Heart left ventricle (tissue), 16 donors: ENCODE measurements around the gene DSCAML1. TPM values are rescaled to one million over a fixed set of nuclear protein-coding genes. Genes with fewer than 3 reads are reported as not detected.

Experiments
- ATAC-seq, 4 donors: fragments of 200-7000 bp; cut with Tn5 transposase; one replicate each; pipeline ENCODE4 v1.9.1; 2020 to 2022; ENCODE audit warnings: moderate library complexity in 4 of 4, mild to moderate bottlenecking in 3 of 4, moderate number of reproducible peaks in 1 of 4
- DNase-seq, 5 donors: peaks; one replicate each; pipeline ENCODE4 v3.0.0-alpha.2; 2020
- H3K27ac ChIP-seq, 12 donors: fragments of 200-600 bp; sonication (generic) in 4 of 12; one replicate each; pipeline versions ENCODE4 v1.5.0 to v1.8.0; 2016 to 2022; ENCODE audit warnings: mild to moderate bottlenecking in 2 of 12
- H3K27me3 ChIP-seq, 9 donors: fragments of 200-600 bp; sonication (generic) in 2 of 9; one replicate each; pipeline versions ENCODE4 v1.5.1 to v1.8.0; 2016 to 2022; ENCODE audit warnings: mild to moderate bottlenecking in 3 of 9
- H3K36me3 ChIP-seq, 9 donors: fragments of 200-600 bp; sonication (generic) in 2 of 9; one replicate each; pipeline versions ENCODE4 v1.5.0 to v1.8.0; 2018 to 2022; ENCODE audit warnings: mild to moderate bottlenecking in 2 of 9
- H3K4me1 ChIP-seq, 12 donors: fragments of 200-600 bp; sonication (generic) in 4 of 12; one replicate each; pipeline versions ENCODE4 v1.5.0 to v1.8.0; 2016 to 2022; ENCODE audit warnings: mild to moderate bottlenecking in 3 of 12
- H3K4me3 ChIP-seq, 12 donors: fragments of 200-600 bp; sonication (generic) in 4 of 12; one replicate each; pipeline versions ENCODE4 v1.5.0 to v1.8.0; 2017 to 2022; ENCODE audit warnings: mild to moderate bottlenecking in 9 of 12, moderate library complexity in 4 of 12
- H3K9me3 ChIP-seq, 12 donors: fragments of 200-600 bp; sonication (generic) in 4 of 12; one replicate each; pipeline versions ENCODE4 v1.5.0 to v1.8.0; 2016 to 2022; ENCODE audit warnings: mild to moderate bottlenecking in 1 of 12
- POLR2A ChIP-seq, 2 donors: fragments of 450-650 bp; IDR thresholded peaks; one replicate each; pipeline ENCODE4 v1.6.1; 2017; ENCODE audit warnings: antibody characterized with exemption in 2 of 2, mild to moderate bottlenecking in 2 of 2, moderate library complexity in 2 of 2
- WGBS, 4 donors: extraction: QIAGEN DNeasy Blood & Tissue Kit in 2 of 4; methylation state at CpG; one replicate each; pipeline versions ENCODE4 v1.1.5 to v1.1.7; 2013 to 2018; 5-methylcytosine and 5-hydroxymethylcytosine counted together
- intact Hi-C, 10 donors: fragments of 100-400 bp; cut with DNase I; formaldehyde crosslinking; loops; one replicate each; pipeline versions ENCODE4 v1.11.1 to v1.14.2; 2022
- polyA plus RNA-seq, 2 donors: library from polyadenylated mRNA; stranded (reverse); fragments of 200-250 nt; gene quantifications; one replicate each; pipeline ENCODE4 v1.2.3, GENCODE V29; 2013
- total RNA-seq, 9 donors: library from RNA; depleted of rRNA in 2 of 9; stranded (reverse); fragments of >200 nt in 2 of 9; fragmentation: NEBNext Ultra II Directional in 3 of 9; extraction: Animal tissue kit (Norgen Biotek cat#: 25700) in 3 of 9; gene quantifications; one replicate each; pipeline versions ENCODE4 v1.1.0 to v1.2.4, GENCODE V29; 2016 to 2023
- TF ChIP-seq, protein P1 (sequence below), 12 donors: fragments of 200-600 bp; sonication (generic) in 4 of 12; IDR thresholded peaks; one replicate each; pipeline versions ENCODE4 v1.5.0 to v1.8.0; 2018 to 2022; ENCODE audit warnings: antibody characterized with exemption in 12 of 12, mild to moderate bottlenecking in 5 of 12
- donor health status: ischemic (EF 13 %, LVEDD 7.1; RV severe dilation, severe dysfunction).
- donor health status: healthy with polysubstance abuse.
- donor health status: DM: no; HTN: yes; CAD: no.
- donor health status: DM: no; HTN: no; CAD: no.
- donor health status: ischemic (EF 25% LVEDD 6.9; RV normal size, moderate dysfunction).
- donor health status: ischemic (EF 25% LVEDD 5.7; RV mildly dilated, moderate dysfunction).
- donor health status: healthy.
- donor health status: DM: yes; HTN: yes; CAD: no.
- donor health status: ischemic (EF 35%, LVEDD 5.7; RV mildly dilated, moderate dysfunction).
- donor health status: nonischemic (EF 11% LVEDD 7.7; RV severe dilation, severe dysfunction).
- donor health status: DM: yes; HTN: yes; CAD: no.
- donor health status: PGD.
- donor health status: ischemic (EF 29% LVEDD 5.4; RV normal size, mild dysfunction).
- donor health status: nonischemic (EF 23%, LVEDD 6.1; RV moderate dilation, normal function).

The DSCAML1 gene
- total and polyA plus RNA-seq, 11 donors = 0.05 to 1.7 (median 0.76) TPM

GRCh38 chr11:117633976-117634755 lies 162.8 kb downstream of the DSCAML1 start:
- TF ChIP-seq, protein P1, sequence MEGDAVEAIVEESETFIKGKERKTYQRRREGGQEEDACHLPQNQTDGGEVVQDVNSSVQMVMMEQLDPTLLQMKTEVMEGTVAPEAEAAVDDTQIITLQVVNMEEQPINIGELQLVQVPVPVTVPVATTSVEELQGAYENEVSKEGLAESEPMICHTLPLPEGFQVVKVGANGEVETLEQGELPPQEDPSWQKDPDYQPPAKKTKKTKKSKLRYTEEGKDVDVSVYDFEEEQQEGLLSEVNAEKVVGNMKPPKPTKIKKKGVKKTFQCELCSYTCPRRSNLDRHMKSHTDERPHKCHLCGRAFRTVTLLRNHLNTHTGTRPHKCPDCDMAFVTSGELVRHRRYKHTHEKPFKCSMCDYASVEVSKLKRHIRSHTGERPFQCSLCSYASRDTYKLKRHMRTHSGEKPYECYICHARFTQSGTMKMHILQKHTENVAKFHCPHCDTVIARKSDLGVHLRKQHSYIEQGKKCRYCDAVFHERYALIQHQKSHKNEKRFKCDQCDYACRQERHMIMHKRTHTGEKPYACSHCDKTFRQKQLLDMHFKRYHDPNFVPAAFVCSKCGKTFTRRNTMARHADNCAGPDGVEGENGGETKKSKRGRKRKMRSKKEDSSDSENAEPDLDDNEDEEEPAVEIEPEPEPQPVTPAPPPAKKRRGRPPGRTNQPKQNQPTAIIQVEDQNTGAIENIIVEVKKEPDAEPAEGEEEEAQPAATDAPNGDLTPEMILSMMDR (IDR thresholded peaks at IDR 0.05) = no peak
- Histone ChIP-seq H3K27me3 (no peaks in the 10 kb centered on the region), H3K4me1 (peaks cover 0 to 13% (median 0%) of the 10 kb centered on the region in 12 donors), H3K27ac (no peak overlapping the region), H3K36me3 (no peaks in the 10 kb centered on the region), H3K9me3 (no peaks in the 10 kb centered on the region), H3K4me3 (no peak overlapping the region)
- intact Hi-C loops = no loop called here
- peak in 2 of 4 donors; percentile 8 to 18 for ATAC-seq
- 76 to 85% (median 84%) methylated on average over 12 of the region's 12 CpGs for WGBS, 4 donors
- DNase-seq = no peak

DNA sequence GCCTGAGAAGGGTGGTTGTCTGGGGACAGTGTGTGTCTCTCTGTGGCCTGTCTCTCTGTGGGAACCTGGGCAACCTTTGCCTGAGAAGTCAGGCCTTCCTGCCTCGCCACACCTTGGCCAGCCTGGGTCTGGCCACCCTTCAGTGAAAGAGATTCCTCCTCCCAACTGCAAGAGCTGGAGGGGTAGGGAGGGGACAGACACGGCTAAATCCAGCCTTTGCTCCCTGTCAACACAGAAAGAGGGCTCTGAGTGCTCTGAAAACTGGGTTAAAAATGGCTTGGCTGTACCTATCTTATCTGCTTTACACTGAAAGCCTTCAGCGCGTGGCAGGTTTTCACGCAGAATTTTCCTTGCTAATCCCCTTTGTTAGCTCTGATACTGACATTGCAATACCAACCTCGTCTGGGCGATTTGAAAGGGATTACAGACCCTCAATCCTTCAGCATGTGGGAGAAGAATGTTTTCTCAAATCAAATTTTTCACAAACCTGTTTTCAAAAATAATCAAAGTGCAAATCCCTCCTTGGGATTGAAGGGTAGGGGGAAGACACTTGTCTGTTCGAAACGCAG lies 163.7 kb downstream of the DSCAML1 start:
- Histone ChIP-seq H3K27me3 (no peaks in the 10 kb centered on the region), H3K4me1 (peaks cover 0 to 13% (median 0%) of the 10 kb centered on the region in 12 donors), H3K36me3 (no peaks in the 10 kb centered on the region), H3K27ac (no peak overlapping the region), H3K9me3 (no peaks in the 10 kb centered on the region), H3K4me3 (no peak overlapping the region)
- ATAC-seq = peak in 3 of 4 donors; percentile 34 to 56 (median 35)
- DNase-seq = no peak
- WGBS, 4 donors = 53 to 74% (median 64%) methylated on average over 9 of the region's 9 CpGs
- intact Hi-C loops = no loop called here
- TF ChIP-seq, protein P1 (IDR thresholded peaks at IDR 0.05) = no peak
- TF ChIP-seq POLR2A (IDR thresholded peaks at IDR 0.05) = no peak

DNA sequence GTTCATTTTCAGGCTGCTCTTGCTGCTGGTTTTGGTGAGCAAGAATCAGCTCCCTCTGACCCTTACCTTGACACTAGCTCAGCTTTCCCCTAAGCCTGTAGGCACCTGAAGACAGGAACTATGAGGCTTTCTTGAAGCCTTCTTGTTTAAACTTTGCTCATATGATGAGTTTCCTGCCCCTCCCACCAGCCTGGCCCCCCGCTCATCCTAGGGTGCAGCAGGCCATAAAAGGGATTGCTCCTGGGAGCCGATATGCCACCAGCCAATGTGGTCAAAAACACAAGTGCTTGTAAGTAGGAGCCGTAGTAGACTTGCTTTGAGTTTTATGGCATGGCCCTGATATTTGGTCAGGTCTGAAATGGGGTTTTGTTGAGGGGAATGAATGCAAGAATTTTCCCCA lies 164.7 kb downstream of the DSCAML1 start:
- WGBS, 4 donors = 89 to 93% (median 92%) methylated on average over 3 of the region's 3 CpGs
- H3K36me3 ChIP-seq = no peaks in the 10 kb centered on the region
- ATAC-seq (no peak), DNase-seq (no peak)
- no peaks in the 10 kb centered on the region for H3K9me3 ChIP-seq
- intact Hi-C loops = no loop called here
- H3K27ac ChIP-seq = no peak overlapping the region
- TF ChIP-seq, protein P1 (IDR thresholded peaks at IDR 0.05) = no peak
- TF ChIP-seq POLR2A (IDR thresholded peaks at IDR 0.05) = no peak
- no peaks in the 10 kb centered on the region for H3K27me3 ChIP-seq
- no peak overlapping the region for H3K4me3 ChIP-seq
- H3K4me1 ChIP-seq = peaks cover 0 to 13% (median 0%) of the 10 kb centered on the region in 12 donors

DNA sequence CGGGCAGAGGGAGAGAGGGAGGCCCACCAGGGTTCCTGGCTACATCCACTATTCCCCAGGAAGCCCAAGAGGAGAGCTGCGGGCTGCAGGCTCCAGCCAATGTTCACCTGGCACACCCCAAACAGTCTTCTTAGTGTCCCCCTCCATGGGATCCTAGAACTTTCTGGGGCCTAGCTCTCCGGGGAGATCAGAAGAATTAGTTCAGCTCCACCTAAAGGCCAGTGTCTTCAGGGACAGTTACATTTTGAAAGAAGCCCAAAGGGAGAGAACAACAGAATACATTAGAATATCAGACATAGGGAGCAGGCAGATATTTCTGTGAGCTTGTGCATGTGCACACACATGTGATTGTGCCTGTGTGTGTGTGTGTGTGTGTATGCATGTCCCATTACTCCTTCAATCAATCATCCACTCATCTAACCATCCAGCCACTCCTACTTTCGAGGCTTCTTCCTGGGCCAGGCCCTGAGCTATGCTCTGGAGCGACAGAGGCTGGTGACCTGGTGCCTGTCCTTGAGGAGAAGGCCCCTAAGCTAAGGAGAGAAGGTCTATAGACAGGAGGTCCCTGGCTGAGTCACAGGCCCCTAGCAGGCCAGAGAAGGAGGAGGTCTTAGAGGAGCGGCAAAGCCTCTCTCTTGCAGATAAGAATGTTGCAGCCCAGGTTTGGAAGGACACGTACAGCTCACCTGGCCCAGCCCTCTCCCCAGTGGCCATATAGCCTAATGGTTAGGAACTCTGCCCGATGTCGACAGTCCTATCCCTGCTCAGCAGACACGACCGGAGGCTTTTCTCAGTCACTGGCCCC lies 165.5 kb downstream of the DSCAML1 start:
- DNase-seq = no peak
- no peaks in the 10 kb centered on the region for H3K27me3 ChIP-seq
- H3K27ac ChIP-seq = no peak overlapping the region
- 92 to 96% (median 94%) methylated on average over 11 of the region's 11 CpGs for WGBS, 4 donors
- no peak overlapping the region for H3K4me3 ChIP-seq
- ATAC-seq = no peak
- peaks cover 0 to 13% (median 0%) of the 10 kb centered on the region in 12 donors for H3K4me1 ChIP-seq
- no peaks in the 10 kb centered on the region for H3K36me3 ChIP-seq
- no peaks in the 10 kb centered on the region for H3K9me3 ChIP-seq
- intact Hi-C loops = no loop called here
- no peak for TF ChIP-seq POLR2A (IDR thresholded peaks at IDR 0.05)
- TF ChIP-seq, protein P1 (IDR thresholded peaks at IDR 0.05) = no peak
